ENCODE measurements around the gene FAM187B.

Gene FAM187B

GRCh38 chr19:35181387-35181786, 47.2 kb downstream of the FAM187B start:
- no peak for TF ChIP-seq CTCF (conservative IDR thresholded peaks at IDR 0.05; ENCODE audit: low read depth, low read length)
- H3K4me3 ChIP-seq (ENCODE audit: low read length), result no peak overlapping the region
- DNase-seq (ENCODE audit: low read depth), result no peak

GRCh38 chr19:35179830-35180229, 48.7 kb downstream of the FAM187B start:
- no peak for DNase-seq (ENCODE audit: low read depth)
- no peak for TF ChIP-seq CTCF (conservative IDR thresholded peaks at IDR 0.05; ENCODE audit: low read depth, low read length)
- H3K4me3 ChIP-seq (ENCODE audit: low read length), result no peak overlapping the region

GRCh38 chr19:35178701-35179100, 49.8 kb downstream of the FAM187B start:
- no peak overlapping the region for H3K4me3 ChIP-seq (ENCODE audit: low read length)
- no peak for DNase-seq (ENCODE audit: low read depth)
- no peak for TF ChIP-seq CTCF (conservative IDR thresholded peaks at IDR 0.05; ENCODE audit: low read depth, low read length)

GRCh38 chr19:35177377-35178274, 50.9 kb downstream of the FAM187B start:
- DNase-seq (ENCODE audit: low read depth), result no peak
- no peak for TF ChIP-seq CTCF (conservative IDR thresholded peaks at IDR 0.05; ENCODE audit: low read depth, low read length)
- H3K4me3 ChIP-seq (ENCODE audit: low read length), result no peak overlapping the region

- TF ChIP-seq CTCF (conservative IDR thresholded peaks at IDR 0.05; ENCODE audit: low read depth, low read length), result no peak
- H3K4me3 ChIP-seq (ENCODE audit: low read length), result no peak overlapping the region
- DNase-seq (ENCODE audit: low read depth), result no peak
Measured at GRCh38 chr19:35176181-35176570, 52.4 kb downstream of the FAM187B start.

Measured in retinal pigment epithelial cell (primary cell).